Lung (tissue), 13 donors: ENCODE measurements around the gene ZFP90. TPM values are rescaled to one million over a fixed set of nuclear protein-coding genes. Genes with fewer than 3 reads are reported as not detected.

Experiments used
- ATAC-seq: fragments of 200-7000 bp; cut with Tn5 transposase; one replicate; pipeline ENCODE4 v1.9.1; 2020; ENCODE audit warnings: moderate number of reproducible peaks; ENCODE audit not compliant: insufficient read depth, low FRiP score
- DNase-seq, 3 donors: peaks; one replicate each; pipeline ENCODE4 v3.0.0-alpha.2; 2013 to 2017
- H3K27ac ChIP-seq, 2 donors: one replicate each; pipeline ENCODE4 v1.5.1; 2013; ENCODE audit warnings: mild to moderate bottlenecking in 2 of 2, moderate library complexity in 2 of 2, control low read depth in 1 of 2, inconsistent platforms in 1 of 2, low read depth in 1 of 2, low read length in 1 of 2
- H3K27me3 ChIP-seq, 3 donors: one replicate each; pipeline ENCODE4 v1.5.1; 2013; ENCODE audit warnings: low read length in 2 of 3; ENCODE audit not compliant: control insufficient read depth in 3 of 3, insufficient read depth in 3 of 3
- H3K36me3 ChIP-seq, 4 donors: one replicate each; pipeline ENCODE4 v1.5.1; 2013; ENCODE audit warnings: low read length in 4 of 4, mild to moderate bottlenecking in 1 of 4, moderate library complexity in 1 of 4; ENCODE audit not compliant: control insufficient read depth in 4 of 4, insufficient read depth in 4 of 4
- H3K4me1 ChIP-seq, 5 donors: one replicate each; pipeline ENCODE4 v1.5.1; 2013; ENCODE audit warnings: low read length in 5 of 5, mild to moderate bottlenecking in 2 of 5, moderate library complexity in 1 of 5; ENCODE audit not compliant: control insufficient read depth in 5 of 5, insufficient read depth in 5 of 5
- H3K4me3 ChIP-seq: one replicate; pipeline ENCODE4 v1.5.1; 2013; ENCODE audit warnings: mild to moderate bottlenecking, control low read depth, moderate library complexity
- H3K9ac ChIP-seq, 2 donors: one replicate each; pipeline ENCODE4 v1.5.1; 2013; ENCODE audit warnings: low read length in 2 of 2, control low read depth in 1 of 2; ENCODE audit not compliant: insufficient read depth in 1 of 2
- H3K9me3 ChIP-seq, 4 donors: one replicate each; pipeline ENCODE4 v1.5.1; 2013; ENCODE audit warnings: low read length in 3 of 4, mild to moderate bottlenecking in 1 of 4, moderate library complexity in 1 of 4; ENCODE audit not compliant: control insufficient read depth in 4 of 4, insufficient read depth in 3 of 4
- CTCF ChIP-seq: IDR thresholded peaks from 2 replicates; pipeline ENCODE4 v1.5.1; 2012; ENCODE audit warnings: mild to moderate bottlenecking; ENCODE audit errors: control extremely low read depth, extremely low read depth
- WGBS, 2 donors: extraction: QIAGEN DNeasy Blood & Tissue Kit; methylation state at CpG; one replicate each; pipeline ENCODE4 v1.1.7; 2013; 5-methylcytosine and 5-hydroxymethylcytosine counted together
- polyA plus RNA-seq, 2 donors: library from polyadenylated mRNA; stranded (reverse); fragments of 200-250 nt; gene quantifications; one replicate each; pipeline ENCODE4 v1.2.1, GENCODE V29; 2013
- small RNA-seq: library from RNA; depleted of rRNA; stranded (forward); fragments of <200 nt; gene quantifications from one replicate; pipeline ENCODE3, GENCODE V24; 2014; ENCODE audit warnings: low replicate concordance
- total RNA-seq, 2 donors: library from RNA; depleted of rRNA in 1 of 2; stranded (reverse); fragments of >200 nt in 1 of 2; gene quantifications; one replicate each; pipeline ENCODE4 v1.2.1, GENCODE V29; 2014 to 2021
- donor health status: control.
- donor health status: control.
- donor health status: Bipolar disorder and iron deficiency.
- donor health status: healthy.
- donor health status: DM: yes; HTN: yes; CAD: no.

Gene ZFP90
- total and polyA plus RNA-seq, 4 donors: 5.9 to 39.6 (median 12.6) TPM

- H3K27ac ChIP-seq: no peak overlapping the region
- no peaks in the 10 kb centered on the region for H3K4me1 ChIP-seq
- H3K4me3 ChIP-seq: no peak overlapping the region
- H3K27me3 ChIP-seq: no peaks in the 10 kb centered on the region
- no peak overlapping the region for H3K9ac ChIP-seq
- TF ChIP-seq CTCF: no peak
- H3K36me3 ChIP-seq: no peaks in the 10 kb centered on the region
- peaks cover 0 to 9% (median 4%) of the 10 kb centered on the region in 4 donors for H3K9me3 ChIP-seq
- 79 to 93% methylated on average over 3 of the region's 3 CpGs for WGBS, 2 donors
- no peak for DNase-seq
- ATAC-seq: no peak
These were observed 73.9 kb downstream of the ZFP90 start for GRCh38 chr16:68612996-68613395.

DNA sequence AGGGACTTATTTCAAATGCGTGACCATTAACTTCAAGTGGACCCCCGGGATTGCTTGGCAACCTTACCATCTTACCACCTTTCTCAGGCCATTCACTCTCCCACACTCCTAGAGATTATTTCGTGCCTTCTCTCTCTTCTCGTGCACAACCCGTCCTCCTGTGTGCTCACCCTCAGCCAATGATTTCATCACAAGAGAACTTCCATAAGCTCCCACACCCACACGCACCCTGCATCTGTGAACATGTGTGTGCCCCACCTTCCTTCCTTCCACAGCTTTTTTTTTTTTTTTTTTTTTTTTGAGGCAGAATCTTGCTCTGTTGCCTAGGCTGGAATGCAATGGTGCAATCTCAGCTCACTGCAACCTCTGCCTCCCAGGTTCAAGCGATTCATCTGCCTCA lies 78.6 kb downstream of the ZFP90 start:
- H3K4me3 ChIP-seq: no peak overlapping the region
- no peak overlapping the region for H3K27ac ChIP-seq
- no peak overlapping the region for H3K9ac ChIP-seq
- H3K9me3 ChIP-seq: peaks cover 0 to 8% (median 6%) of the 10 kb centered on the region in 4 donors
- no peak for ATAC-seq
- no peak for TF ChIP-seq CTCF
- DNase-seq: no peak
- H3K4me1 ChIP-seq: no peaks in the 10 kb centered on the region
- H3K36me3 ChIP-seq: no peaks in the 10 kb centered on the region
- 87 to 88% methylated on average over 7 of the region's 7 CpGs for WGBS, 2 donors
- no peaks in the 10 kb centered on the region for H3K27me3 ChIP-seq

Small RNA genes within 50 kb of the gene (small RNA-seq; reads per million reads assigned to genes)
- not detected for gene RNU4-36P

Other genes with a start within 250 kb of the ZFP90 start
- gene SLC7A6OS, start 228.3 kb upstream of the ZFP90 start, total RNA-seq: 10 to 100 TPM; 17.3 to 18.9 TPM
- 1 to 10 TPM; 6.3 to 6.6 TPM for gene SLC7A6OS, start 228.3 kb upstream of the ZFP90 start, polyA plus RNA-seq
- gene PRMT7, start 228.3 kb upstream of the ZFP90 start, total RNA-seq: 10 to 100 TPM; 38.6 to 55.5 TPM
- gene PRMT7, start 228.3 kb upstream of the ZFP90 start, polyA plus RNA-seq: 10 to 100 TPM; 20.3 to 38.3 TPM
- 10 to 100 TPM in 1 of 2 donors, 1 to 10 TPM in 1; 6.6 to 13.9 TPM for gene SMPD3, start 90.8 kb upstream of the ZFP90 start, total RNA-seq
- gene SMPD3, start 90.8 kb upstream of the ZFP90 start, polyA plus RNA-seq: 1 to 10 TPM; 1.7 to 3.5 TPM
- gene CDH3, start 106.0 kb downstream of the ZFP90 start, total RNA-seq: 10 to 100 TPM; 11.3 to 89.4 TPM
- 10 to 100 TPM in 1 of 2 donors, 1 to 10 TPM in 1; 6.4 to 20.2 TPM for gene CDH3, start 106.0 kb downstream of the ZFP90 start, polyA plus RNA-seq
- 100 to 1,000 TPM; 131 to 227 TPM for gene CDH1, start 198.0 kb downstream of the ZFP90 start, total RNA-seq
- gene CDH1, start 198.0 kb downstream of the ZFP90 start, polyA plus RNA-seq: 10 to 100 TPM; 33.2 to 59.2 TPM